Activated CD4-positive, alpha-beta T cell treated with anti-CD3 and anti-CD28 coated beads, Interleukin-2, amount 10 ng/mL, durations not matched to agents 24 days and 14 days (primary cell): ENCODE data around the gene EIF3B. TPM values are rescaled to one million over a fixed set of nuclear protein-coding genes. Genes with fewer than 3 reads are reported as not detected.
"Not testable (repeated sequence)": the region's sequence is repeated elsewhere in the genome, so short reads cannot be mapped to it uniquely, and the experiment has no call there.

Source experiments
- DNase-seq: peaks from one replicate; pipeline ENCODE4 v3.0.0; 2022
- H3K27ac Mint-ChIP-seq: one replicate; pipeline ENCODE4 v1.8.0; 2022; ENCODE audit warnings: mild to moderate bottlenecking, mixed read lengths
- H3K27me3 Mint-ChIP-seq: one replicate; pipeline ENCODE4 v1.8.0; 2022; ENCODE audit warnings: mixed read lengths
- H3K36me3 Mint-ChIP-seq: one replicate; pipeline ENCODE4 v1.8.0; 2022; ENCODE audit warnings: low read depth, mild to moderate bottlenecking, mixed read lengths
- H3K4me1 Mint-ChIP-seq: one replicate; pipeline ENCODE4 v1.8.0; 2021; ENCODE audit warnings: mixed read lengths
- H3K4me3 Mint-ChIP-seq: one replicate; pipeline ENCODE4 v1.8.0; 2022; ENCODE audit warnings: mild to moderate bottlenecking, moderate library complexity, mixed read lengths
- H3K9me3 Mint-ChIP-seq: one replicate; pipeline ENCODE4 v1.8.0; 2021; ENCODE audit warnings: mixed read lengths
- intact Hi-C: fragments of 100-400 bp; cut with micrococcal nuclease; formaldehyde crosslinking; loops from one replicate; pipeline ENCODE4 v1.15.1; 2023
- total RNA-seq: library from RNA; stranded (reverse); gene quantifications from 2 replicates; pipeline ENCODE4 v1.2.3, GENCODE V29; 2022

Gene EIF3B
- 284 TPM in 2 replicates for total RNA-seq

DNA sequence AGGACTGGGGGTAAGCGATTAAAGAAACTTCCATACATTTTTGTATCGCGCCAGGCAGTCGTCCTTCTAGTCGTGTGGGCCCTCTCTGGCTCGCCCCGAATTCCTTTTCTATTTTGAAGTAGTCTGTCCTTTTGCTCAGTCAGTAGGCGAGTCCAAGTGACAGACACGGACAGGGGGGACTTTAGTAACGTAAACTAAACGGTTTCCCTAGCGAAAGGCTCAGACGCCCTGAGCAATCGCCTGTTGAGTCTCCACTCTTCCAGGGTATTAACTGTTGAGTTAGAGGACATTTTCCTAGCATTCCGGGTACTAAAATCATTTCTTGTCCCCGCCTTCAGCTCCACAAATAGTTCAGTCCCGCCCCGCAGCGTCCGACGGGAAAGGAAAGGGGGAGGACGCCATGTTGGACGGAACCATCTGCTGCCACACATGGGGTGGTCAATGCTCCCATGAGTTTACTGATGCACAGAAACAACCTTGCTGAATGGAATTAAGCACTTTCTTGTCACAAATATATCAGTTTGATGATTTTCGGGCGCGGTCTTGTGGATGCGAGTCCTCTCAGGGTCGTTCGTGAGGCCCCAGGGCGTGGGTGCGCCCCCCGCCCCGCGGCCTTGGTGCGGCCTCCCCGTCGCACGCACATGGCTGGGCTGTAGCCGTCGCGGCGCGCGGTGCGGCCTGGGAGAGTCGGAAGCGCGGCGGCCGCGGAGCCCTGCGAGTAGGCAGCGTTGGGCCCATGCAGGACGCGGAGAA is at the start of gene EIF3B:
Gene EIF3B, plus strand, starts transcription at position 642 of the 753 bp plus-strand sequence. Its CDS starts 95 bp downstream, at position 737.
- intact Hi-C loops = loop anchor here (5.0 kb wide), 4 partner anchors 48 to 203 kb away; partner anchors contain the start of genes BRAT1, CHST12, IQCE and LFNG
- Mint-ChIP-seq H3K27ac (peak within 1 kb of the TSS; percentile 98), H3K36me3 (peaks cover 33% of the 10 kb centered on the region)

DNA sequence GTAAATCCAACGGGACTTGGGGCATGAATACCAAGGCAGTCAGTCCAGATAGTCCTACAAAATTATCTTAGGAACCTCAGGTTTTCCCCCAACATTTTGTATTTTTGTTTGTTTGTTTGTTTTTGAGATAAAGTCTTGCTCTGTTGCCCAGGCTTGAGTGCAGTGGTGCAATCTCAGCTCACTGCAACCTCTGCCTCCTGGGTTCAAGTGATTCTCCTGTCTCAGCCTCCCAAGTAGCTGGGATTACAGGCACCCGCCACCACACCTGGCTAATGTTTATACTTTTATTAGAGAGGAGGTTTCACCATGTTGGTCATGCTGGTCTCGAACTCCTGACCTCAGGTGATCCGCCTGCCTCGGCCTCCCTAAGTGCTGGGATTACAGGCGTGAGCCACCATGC is 49.4 kb upstream of the EIF3B start:
- intact Hi-C loops, H3K4me3 Mint-ChIP-seq, H3K36me3 Mint-ChIP-seq, DNase-seq, H3K9me3 Mint-ChIP-seq, H3K4me1 Mint-ChIP-seq, H3K27ac Mint-ChIP-seq, H3K27me3 Mint-ChIP-seq: not testable (repeated sequence)

More for the DNA sequence above, at the start of gene EIF3B:
- H3K9me3 Mint-ChIP-seq = no peaks in the 10 kb centered on the region
- peaks cover 30% of the 10 kb centered on the region for H3K4me1 Mint-ChIP-seq
- peak within 1 kb of the TSS; percentile 96 for H3K4me3 Mint-ChIP-seq
- DNase-seq = peak; percentile 96
- no peaks in the 10 kb centered on the region for H3K27me3 Mint-ChIP-seq

DNA sequence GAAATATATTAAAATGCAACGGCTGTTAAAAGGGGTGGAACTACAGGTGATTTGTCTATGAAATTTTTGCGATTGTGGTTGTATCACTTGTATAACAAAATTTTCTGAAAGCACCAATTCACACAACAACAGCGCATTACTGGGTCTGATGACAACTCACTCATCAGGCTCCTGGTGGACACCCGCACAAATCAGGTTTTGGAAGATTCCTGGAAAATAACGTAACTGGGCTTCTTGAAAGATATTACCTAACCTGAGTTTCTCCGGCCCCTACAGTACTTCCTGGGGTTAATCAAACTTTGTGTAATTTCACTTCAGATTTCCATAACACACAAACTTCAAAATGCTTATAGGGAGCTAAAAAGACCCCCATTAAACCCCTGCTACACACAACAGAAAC is 47.9 kb upstream of the EIF3B start:
- Mint-ChIP-seq H3K4me3 (no peak overlapping the region), H3K27ac (no peak overlapping the region), H3K36me3 (peaks cover 5% of the 10 kb centered on the region), H3K9me3 (no peaks in the 10 kb centered on the region), H3K4me1 (peaks cover 4% of the 10 kb centered on the region), H3K27me3 (no peaks in the 10 kb centered on the region)
- intact Hi-C loops = no loop called here
- DNase-seq = no peak

DNA sequence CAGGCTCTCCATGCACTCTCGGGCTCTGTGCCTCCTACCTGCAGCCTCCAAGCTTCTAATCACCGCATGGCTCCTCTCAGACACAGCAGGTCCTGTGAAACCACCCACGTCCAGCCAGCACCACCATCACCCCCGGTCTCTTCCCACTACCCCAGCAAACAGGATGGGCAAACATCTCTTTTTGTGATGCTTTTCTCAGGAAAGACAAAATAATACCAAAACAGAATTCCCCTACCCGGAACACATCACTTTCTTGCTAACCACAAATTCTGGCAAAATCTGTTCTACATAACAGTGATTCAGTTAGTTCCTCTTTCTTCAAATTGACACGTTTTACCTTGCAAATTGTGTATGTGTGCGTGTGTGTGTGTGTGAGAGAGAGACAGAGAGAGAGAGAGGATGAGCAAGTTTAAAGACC is 46.9 kb upstream of the EIF3B start:
- H3K27ac Mint-ChIP-seq = peak overlapping the region; percentile 1
- H3K36me3 Mint-ChIP-seq = peaks cover 5% of the 10 kb centered on the region
- intact Hi-C loops = no loop called here
- DNase-seq = no peak
- H3K4me1 Mint-ChIP-seq = peaks cover 11% of the 10 kb centered on the region
- no peak overlapping the region for H3K4me3 Mint-ChIP-seq
- no peaks in the 10 kb centered on the region for H3K9me3 Mint-ChIP-seq
- H3K27me3 Mint-ChIP-seq = no peaks in the 10 kb centered on the region

DNA sequence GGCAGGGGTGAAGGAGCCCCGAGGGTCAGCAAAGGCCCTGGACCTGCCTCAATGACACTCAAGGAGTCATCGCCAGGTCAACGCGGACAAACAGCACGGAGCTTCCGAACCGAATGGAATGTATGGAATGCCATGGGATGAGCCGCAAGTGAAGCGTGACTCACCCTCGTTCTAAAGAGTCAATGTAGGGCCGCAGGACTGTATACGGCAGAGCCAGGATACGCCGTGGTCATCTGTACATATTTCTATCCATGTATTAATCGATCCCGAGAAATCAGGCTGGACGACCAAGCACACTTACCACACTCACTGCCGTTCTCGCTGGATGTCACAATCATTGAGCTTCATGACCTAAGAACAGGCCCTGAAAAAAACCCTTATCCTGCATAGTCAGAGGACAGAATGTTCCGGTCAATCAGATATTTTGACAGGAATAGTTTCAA is 44.7 kb upstream of the EIF3B start:
- intact Hi-C loops = no loop called here
- peaks cover 5% of the 10 kb centered on the region for H3K36me3 Mint-ChIP-seq
- DNase-seq = no peak
- H3K27ac Mint-ChIP-seq = no peak overlapping the region
- no peaks in the 10 kb centered on the region for H3K27me3 Mint-ChIP-seq
- H3K4me1 Mint-ChIP-seq = peaks cover 16% of the 10 kb centered on the region
- no peaks in the 10 kb centered on the region for H3K9me3 Mint-ChIP-seq
- H3K4me3 Mint-ChIP-seq = no peak overlapping the region

DNA sequence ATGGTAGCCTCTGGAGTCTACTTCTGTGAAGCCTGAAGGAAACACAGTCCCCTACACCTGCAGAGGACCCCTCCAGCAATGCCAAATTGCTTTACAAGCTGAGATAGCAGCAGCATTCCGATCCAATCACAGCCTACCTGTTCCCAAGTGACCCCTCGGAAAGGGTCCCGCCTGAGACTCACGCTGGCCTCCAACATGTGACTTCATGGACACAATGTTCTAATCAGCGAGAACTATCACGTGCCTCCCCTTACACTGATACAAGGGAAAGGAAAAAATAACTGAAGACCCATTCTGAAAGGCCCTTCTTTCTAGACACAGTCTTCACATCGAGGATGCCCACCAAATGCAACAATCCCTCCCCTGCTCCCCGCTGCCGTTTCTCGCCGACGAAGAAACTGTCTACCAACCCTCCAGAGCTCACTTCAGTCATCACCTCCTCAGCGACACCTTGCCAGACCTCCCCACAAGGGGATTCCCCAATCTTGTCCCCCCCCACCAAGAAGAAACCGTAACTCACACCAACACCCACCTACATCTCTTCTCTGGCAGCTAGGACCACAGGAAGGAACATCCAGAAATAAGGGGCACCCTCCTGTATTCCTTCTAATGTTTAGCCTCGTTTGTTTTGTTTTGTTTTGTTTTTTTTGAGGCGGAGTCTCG is 42.2 kb upstream of the EIF3B start:
- intact Hi-C loops = no loop called here
- Mint-ChIP-seq H3K4me3 (peak overlapping the region; percentile 56), H3K27ac (peak overlapping the region; percentile 32), H3K27me3 (no peaks in the 10 kb centered on the region), H3K36me3 (peaks cover 5% of the 10 kb centered on the region), H3K4me1 (peaks cover 16% of the 10 kb centered on the region), H3K9me3 (no peaks in the 10 kb centered on the region)
- no peak for DNase-seq

DNA sequence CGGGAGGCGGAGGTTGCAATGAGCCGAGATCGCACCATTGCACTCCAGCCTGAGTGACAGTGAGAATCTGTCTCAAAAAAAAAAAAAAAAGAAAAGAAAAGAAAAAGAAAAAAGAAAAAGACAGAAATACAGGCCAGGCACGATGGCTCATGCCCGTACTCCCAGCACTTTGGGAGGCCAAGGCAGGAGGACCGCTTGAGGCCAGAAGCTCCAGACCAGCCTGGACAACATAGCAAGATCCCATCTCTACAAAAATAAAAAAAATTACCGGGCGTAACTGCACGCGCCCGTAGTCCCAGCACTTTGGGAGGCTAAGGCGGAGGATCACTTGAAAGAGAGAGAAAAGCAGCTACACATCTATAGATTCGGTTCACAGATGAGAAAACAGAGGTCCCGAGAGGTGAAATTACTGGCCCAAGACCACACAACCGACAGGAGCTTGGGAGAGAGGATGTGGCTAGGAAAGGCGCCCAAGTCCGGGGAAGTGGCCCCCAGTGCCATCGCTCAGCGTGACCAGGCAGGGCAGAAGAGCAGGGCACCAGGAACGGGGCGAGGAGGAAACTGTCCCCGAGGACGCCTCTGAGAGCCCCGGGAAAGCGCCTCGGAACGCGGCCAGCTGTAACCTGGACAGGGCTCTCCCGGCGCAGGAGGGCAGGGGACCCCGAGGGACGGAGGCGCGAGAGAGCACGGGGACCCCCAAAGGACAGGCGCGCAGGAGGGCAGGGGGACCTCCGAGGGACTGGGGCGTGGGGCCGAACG is 41.0 kb upstream of the EIF3B start:
- Mint-ChIP-seq H3K4me1 (peaks cover 12% of the 10 kb centered on the region), H3K27me3 (no peaks in the 10 kb centered on the region), H3K36me3 (peaks cover 2% of the 10 kb centered on the region), H3K27ac (peak overlapping the region; percentile 86), H3K4me3 (no peak overlapping the region), H3K9me3 (no peaks in the 10 kb centered on the region)
- intact Hi-C loops = loop anchor here (2.0 kb wide), 1 partner anchor 71 kb away; the partner anchor contains the start of genes MRM2 and NUDT1
- DNase-seq = no peak

DNA sequence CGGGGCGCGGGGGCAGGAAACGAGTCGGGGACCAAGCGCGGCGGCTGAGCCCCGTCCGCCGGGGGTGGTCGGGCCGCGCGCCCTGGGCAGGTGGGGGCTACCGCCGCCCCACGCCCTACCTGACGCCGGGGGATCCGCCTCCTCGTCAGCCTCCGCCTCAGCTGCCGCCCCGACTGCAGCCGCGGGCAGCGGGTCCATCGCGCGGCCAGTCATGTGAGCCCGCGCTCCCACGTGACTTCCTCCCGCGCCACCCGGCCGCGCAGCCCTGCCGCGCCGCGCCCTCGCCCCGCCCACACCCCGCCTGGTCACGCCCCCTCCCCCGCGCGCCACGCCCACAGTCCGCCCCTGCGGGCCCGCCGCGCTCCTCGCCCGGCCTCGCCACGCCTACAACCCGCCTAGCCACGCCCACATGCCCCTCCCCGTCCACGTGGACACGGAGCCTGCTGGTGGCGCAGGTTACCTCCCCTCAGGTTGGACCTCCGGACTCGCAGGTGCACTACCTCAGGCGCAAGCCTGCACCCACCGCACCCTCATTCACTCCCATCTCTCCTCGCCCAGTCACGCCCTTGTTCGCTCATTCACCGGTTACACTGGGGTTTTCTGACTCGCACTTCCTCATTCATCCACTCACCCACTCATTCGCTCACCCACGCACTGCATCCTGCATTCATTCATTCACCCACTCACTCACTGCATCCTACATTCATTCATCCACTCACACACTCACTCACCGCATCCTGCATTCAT is 40.2 kb upstream of the EIF3B start, which contains the start of gene SNX8:
Gene SNX8, minus strand, starts transcription at position 233 of the 747 bp plus-strand sequence. Its CDS starts 20 bp downstream, at position 213.
- H3K36me3 Mint-ChIP-seq = peaks cover 2% of the 10 kb centered on the region
- peak; percentile 99 for DNase-seq
- peaks cover 12% of the 10 kb centered on the region for H3K4me1 Mint-ChIP-seq
- intact Hi-C loops = loop anchor here (2.0 kb wide), 1 partner anchor 72 kb away; the partner anchor contains the start of genes MRM2 and NUDT1
- peak within 1 kb of the TSS; percentile 86 for H3K27ac Mint-ChIP-seq
- H3K9me3 Mint-ChIP-seq = no peaks in the 10 kb centered on the region
- H3K27me3 Mint-ChIP-seq = no peaks in the 10 kb centered on the region
- H3K4me3 Mint-ChIP-seq = no peak within 1 kb of the TSS

DNA sequence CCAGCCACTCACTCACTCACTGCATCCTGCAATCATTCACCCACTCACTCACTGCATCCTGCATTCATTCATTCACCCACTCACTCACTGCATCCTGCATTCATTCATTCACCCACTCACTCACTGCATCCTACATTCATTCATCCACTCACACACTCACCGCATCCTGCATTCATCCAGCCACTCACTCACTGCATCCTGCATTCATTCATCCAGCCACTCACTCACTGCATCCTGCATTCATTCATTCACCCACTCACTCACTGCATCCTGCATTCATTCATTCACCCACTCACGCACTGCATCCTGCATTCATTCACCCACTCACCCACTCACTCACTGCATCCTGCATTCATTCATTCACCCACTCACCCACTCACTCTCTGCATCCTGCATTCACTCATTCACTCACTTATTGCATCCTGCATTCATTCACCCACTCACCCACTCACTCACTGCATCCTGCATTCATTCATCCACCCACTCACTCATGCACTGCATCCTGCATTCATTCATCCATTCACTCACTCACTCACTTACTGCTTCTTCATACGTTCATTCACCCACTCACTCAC is 39.6 kb upstream of the EIF3B start:
- not testable (repeated sequence) for H3K4me3 Mint-ChIP-seq, H3K9me3 Mint-ChIP-seq, DNase-seq, H3K27me3 Mint-ChIP-seq, H3K27ac Mint-ChIP-seq, H3K36me3 Mint-ChIP-seq
- H3K4me1 Mint-ChIP-seq = peaks cover 12% of the 10 kb centered on the region
- intact Hi-C loops = loop anchor here (2.0 kb wide), 1 partner anchor 72 kb away; the partner anchor contains the start of genes MRM2 and NUDT1

DNA sequence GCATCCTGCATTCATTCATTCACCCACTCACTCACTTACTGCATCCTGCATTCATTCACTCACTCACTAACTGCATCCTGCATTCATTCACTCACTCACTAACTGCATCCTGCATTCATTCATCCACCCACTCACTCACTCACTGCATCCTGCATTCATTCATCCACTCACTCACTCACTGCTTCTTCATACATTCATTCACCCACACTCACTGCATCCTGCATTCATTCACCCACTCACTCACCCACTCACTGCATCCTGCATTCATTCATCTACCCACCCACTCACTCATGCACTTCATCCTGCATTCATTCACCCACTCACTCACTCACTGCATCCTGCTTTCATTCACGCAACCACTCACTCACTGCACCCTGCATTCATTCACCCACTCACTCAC is 38.8 kb upstream of the EIF3B start:
- H3K9me3 Mint-ChIP-seq = no peaks in the 10 kb centered on the region
- no peak for DNase-seq
- no peak overlapping the region for H3K27ac Mint-ChIP-seq
- H3K4me1 Mint-ChIP-seq = peaks cover 12% of the 10 kb centered on the region
- H3K27me3 Mint-ChIP-seq = no peaks in the 10 kb centered on the region
- intact Hi-C loops = loop anchor here (2.0 kb wide), 1 partner anchor 73 kb away; the partner anchor contains the start of genes MRM2 and NUDT1
- H3K4me3 Mint-ChIP-seq = no peak overlapping the region
- H3K36me3 Mint-ChIP-seq = no peaks in the 10 kb centered on the region

DNA sequence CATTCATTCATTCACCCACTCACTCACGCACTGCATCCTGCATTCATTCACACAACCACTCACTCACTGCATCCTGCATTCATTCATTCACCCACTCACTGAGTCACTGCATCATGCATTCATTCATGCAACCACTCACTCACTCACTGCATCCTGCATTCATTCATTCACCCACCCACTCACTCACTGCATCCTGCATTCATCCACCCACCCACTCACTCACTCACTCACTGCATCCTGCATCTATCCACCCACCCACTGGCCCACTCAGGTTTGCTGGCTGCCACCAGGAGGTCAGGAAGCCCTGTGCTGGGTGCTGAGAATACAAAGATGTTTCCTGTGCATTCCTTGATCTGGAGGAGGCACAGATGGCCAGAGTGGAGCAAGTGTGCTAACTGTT is 38.0 kb upstream of the EIF3B start:
- Mint-ChIP-seq H3K27me3 (no peaks in the 10 kb centered on the region), H3K4me1 (peaks cover 12% of the 10 kb centered on the region), H3K36me3 (no peaks in the 10 kb centered on the region), H3K9me3 (no peaks in the 10 kb centered on the region), H3K4me3 (no peak overlapping the region), H3K27ac (no peak overlapping the region)
- intact Hi-C loops = no loop called here
- no peak for DNase-seq

DNA sequence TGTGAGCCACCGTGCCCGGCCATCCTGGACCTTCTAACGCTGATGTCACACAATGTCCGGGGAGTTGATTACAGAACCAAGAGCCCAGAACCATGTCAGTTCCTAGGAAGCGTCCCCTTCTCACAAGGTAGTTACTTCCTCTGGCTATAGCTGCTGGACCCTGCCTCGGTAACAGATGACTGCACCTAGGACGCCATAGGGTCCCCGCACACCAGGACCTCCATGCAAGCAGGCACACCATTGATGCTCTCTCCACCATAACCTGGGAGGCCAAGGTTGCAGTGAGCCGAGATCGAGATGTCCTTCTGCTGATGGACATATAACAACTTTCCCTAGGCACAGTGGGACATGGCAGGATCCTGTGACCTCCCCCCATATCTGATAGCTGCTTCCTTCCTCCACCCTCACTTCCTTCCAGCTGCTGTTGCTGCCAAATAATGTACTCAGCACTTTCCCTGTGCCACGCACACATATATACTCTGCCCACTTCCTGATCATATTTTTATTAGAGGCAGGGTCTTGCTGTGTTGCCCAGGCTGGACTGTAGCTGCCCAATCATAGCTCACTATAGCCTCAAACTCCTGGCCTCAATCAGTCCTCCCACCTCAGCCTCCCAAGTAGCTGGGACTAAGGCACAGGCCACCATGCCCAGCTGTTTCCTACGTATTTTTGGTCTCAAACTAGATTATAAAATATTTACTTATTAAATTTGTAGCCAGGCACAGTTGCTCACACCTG is 36.9 kb upstream of the EIF3B start:
- Mint-ChIP-seq H3K36me3 (no peaks in the 10 kb centered on the region), H3K27me3 (no peaks in the 10 kb centered on the region), H3K4me3 (no peak overlapping the region), H3K27ac (peak overlapping the region; percentile 58), H3K9me3 (no peaks in the 10 kb centered on the region), H3K4me1 (peaks cover 4% of the 10 kb centered on the region)
- intact Hi-C loops = no loop called here
- no peak for DNase-seq
